Measurements from ENCODE around the gene FRK. TPM values are rescaled to one million over a fixed set of nuclear protein-coding genes. Genes with fewer than 3 reads are reported as not detected.

The FRK gene
- total and polyA plus RNA-seq, 2 experiments from 2014 or later, result 2.7 to 16.9 TPM

DNA sequence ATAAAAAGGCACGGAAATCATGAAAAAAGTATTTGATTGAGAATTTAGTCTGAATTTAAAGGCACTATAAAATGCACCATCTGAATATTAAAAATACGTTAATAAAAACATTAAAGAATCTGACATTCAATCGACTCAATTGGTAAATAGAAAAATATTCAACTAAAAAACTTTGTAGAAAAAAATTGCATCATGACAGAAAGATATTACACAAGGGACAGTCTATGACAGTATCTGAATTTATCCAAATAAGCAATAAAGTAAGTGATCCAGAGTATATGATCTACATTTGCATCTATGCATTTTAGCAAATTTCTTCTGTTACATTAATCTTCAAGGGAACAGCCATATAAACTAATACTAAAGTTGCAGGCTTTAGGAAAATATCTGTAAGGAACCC lies 9.4 kb downstream of the FRK start:
- TF ChIP-seq EZH2 (IDR thresholded peaks at IDR 0.05; ENCODE audit: borderline replicate concordance) (no peak), EZH2phosphoT487 (IDR thresholded peaks at IDR 0.05; ENCODE audit: low read depth, severe bottlenecking, unreplicated experiment) (no peak)
- TF ChIP-seq, protein P1, sequence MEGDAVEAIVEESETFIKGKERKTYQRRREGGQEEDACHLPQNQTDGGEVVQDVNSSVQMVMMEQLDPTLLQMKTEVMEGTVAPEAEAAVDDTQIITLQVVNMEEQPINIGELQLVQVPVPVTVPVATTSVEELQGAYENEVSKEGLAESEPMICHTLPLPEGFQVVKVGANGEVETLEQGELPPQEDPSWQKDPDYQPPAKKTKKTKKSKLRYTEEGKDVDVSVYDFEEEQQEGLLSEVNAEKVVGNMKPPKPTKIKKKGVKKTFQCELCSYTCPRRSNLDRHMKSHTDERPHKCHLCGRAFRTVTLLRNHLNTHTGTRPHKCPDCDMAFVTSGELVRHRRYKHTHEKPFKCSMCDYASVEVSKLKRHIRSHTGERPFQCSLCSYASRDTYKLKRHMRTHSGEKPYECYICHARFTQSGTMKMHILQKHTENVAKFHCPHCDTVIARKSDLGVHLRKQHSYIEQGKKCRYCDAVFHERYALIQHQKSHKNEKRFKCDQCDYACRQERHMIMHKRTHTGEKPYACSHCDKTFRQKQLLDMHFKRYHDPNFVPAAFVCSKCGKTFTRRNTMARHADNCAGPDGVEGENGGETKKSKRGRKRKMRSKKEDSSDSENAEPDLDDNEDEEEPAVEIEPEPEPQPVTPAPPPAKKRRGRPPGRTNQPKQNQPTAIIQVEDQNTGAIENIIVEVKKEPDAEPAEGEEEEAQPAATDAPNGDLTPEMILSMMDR (IDR thresholded peaks at IDR 0.05; ENCODE audit: poor library complexity), result no peak
- H2AFZ ChIP-seq, result no peak overlapping the region
- H3K4me2 ChIP-seq, result no peak overlapping the region
- peaks cover 73% of the 10 kb centered on the region for H3K79me2 ChIP-seq
- H3K36me3 ChIP-seq (replicated peaks; ENCODE audit: insufficient read depth, low read depth), result no peaks in the 10 kb centered on the region
- H3K9me2 ChIP-seq (replicated peaks; ENCODE audit: insufficient read depth), result no peaks in the 10 kb centered on the region
- no peaks in the 10 kb centered on the region for H3K27me3 ChIP-seq
- no peak for DNase-seq (ENCODE audit: low spot score)
- 99% methylated on average over 3 of the region's 3 CpGs for WGBS (ENCODE audit: low lambda C conversion rate, missing lambda C conversion rate)
- H3K9me3 ChIP-seq (ENCODE audit: low read depth), result no peaks in the 10 kb centered on the region
- H3K4me3 ChIP-seq, result no peak overlapping the region
- no peaks in the 10 kb centered on the region for H3K4me1 ChIP-seq (ENCODE audit: insufficient read depth)
- no peaks in the 10 kb centered on the region for H4K20me1 ChIP-seq (ENCODE audit: insufficient read depth, poor library complexity, severe bottlenecking)
- no peak overlapping the region for H3K27ac ChIP-seq

DNA sequence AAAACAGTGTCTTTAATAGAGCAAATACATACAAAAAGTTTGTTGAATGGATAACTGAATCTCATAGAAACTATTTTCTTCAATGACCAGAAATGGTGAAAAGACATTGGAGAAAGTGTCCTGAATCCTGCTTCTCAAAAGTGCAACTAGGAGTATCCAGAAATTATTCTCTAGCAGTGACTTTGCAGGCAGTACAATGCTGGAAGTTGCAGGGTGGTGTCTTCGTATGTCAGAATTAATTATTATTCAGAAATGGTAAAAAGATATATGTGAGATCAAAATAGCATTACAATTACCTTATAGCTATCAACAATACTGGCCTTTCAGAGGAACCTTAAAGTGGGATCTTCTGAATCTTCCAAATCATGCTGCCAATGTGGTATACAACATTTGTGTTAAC lies 10.0 kb downstream of the FRK start:
- no peaks in the 10 kb centered on the region for H3K4me1 ChIP-seq (ENCODE audit: insufficient read depth)
- 94% methylated on average over 1 of the region's 1 CpG for WGBS (ENCODE audit: low lambda C conversion rate, missing lambda C conversion rate)
- peaks cover 72% of the 10 kb centered on the region for H3K79me2 ChIP-seq
- no peak for DNase-seq (ENCODE audit: low spot score)
- no peaks in the 10 kb centered on the region for H3K27me3 ChIP-seq
- no peaks in the 10 kb centered on the region for H3K9me3 ChIP-seq (ENCODE audit: low read depth)
- TF ChIP-seq, protein P1 (IDR thresholded peaks at IDR 0.05; ENCODE audit: poor library complexity), result no peak
- TF ChIP-seq EZH2 (IDR thresholded peaks at IDR 0.05; ENCODE audit: borderline replicate concordance) (no peak), EZH2phosphoT487 (IDR thresholded peaks at IDR 0.05; ENCODE audit: low read depth, severe bottlenecking, unreplicated experiment) (no peak)
- H2AFZ ChIP-seq, result no peak overlapping the region
- H3K4me3 ChIP-seq, result no peak overlapping the region
- no peaks in the 10 kb centered on the region for H3K9me2 ChIP-seq (replicated peaks; ENCODE audit: insufficient read depth)
- H3K27ac ChIP-seq, result no peak overlapping the region
- no peak overlapping the region for H3K4me2 ChIP-seq
- H4K20me1 ChIP-seq (ENCODE audit: insufficient read depth, poor library complexity, severe bottlenecking), result no peaks in the 10 kb centered on the region
- H3K36me3 ChIP-seq (replicated peaks; ENCODE audit: insufficient read depth, low read depth), result no peaks in the 10 kb centered on the region

DNA sequence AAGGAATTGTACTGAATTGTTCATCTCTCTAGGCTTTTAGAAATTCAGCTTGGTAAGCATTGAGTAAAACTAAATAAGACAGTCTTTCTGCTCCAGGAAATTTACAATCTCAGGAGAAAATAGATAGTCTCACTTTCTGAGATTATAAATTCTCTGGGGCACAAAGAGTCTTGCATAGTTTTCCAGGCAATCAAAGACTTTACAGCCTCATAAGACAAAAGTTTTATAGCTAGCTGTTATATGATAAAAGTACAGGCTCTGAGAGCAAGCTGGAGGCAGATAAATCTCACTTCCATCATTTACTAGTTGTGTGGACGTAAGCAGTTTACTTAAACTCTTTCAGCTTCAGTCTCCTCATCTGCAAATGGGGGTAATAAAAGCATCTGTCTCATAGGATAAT lies 11.4 kb downstream of the FRK start:
- Histone ChIP-seq H3K4me1 (ENCODE audit: insufficient read depth) (no peaks in the 10 kb centered on the region), H3K9me2 (replicated peaks; ENCODE audit: insufficient read depth) (no peaks in the 10 kb centered on the region), H3K36me3 (replicated peaks; ENCODE audit: insufficient read depth, low read depth) (no peaks in the 10 kb centered on the region), H2AFZ (no peak overlapping the region), H3K27me3 (no peaks in the 10 kb centered on the region), H3K4me3 (no peak overlapping the region), H3K9me3 (ENCODE audit: low read depth) (no peaks in the 10 kb centered on the region), H3K4me2 (no peak overlapping the region), H3K27ac (no peak overlapping the region), H4K20me1 (ENCODE audit: insufficient read depth, poor library complexity, severe bottlenecking) (no peaks in the 10 kb centered on the region), H3K79me2 (peaks cover 69% of the 10 kb centered on the region)
- DNase-seq (ENCODE audit: low spot score), result no peak
- WGBS (ENCODE audit: low lambda C conversion rate, missing lambda C conversion rate), result 41% methylated on average over 1 of the region's 1 CpG
- TF ChIP-seq, protein P1 (IDR thresholded peaks at IDR 0.05; ENCODE audit: poor library complexity), result no peak
- TF ChIP-seq EZH2phosphoT487 (IDR thresholded peaks at IDR 0.05; ENCODE audit: low read depth, severe bottlenecking, unreplicated experiment) (no peak), EZH2 (IDR thresholded peaks at IDR 0.05; ENCODE audit: borderline replicate concordance) (no peak)
